ENCODE data around the gene TGFBR1. TPM values are rescaled to one million over a fixed set of nuclear protein-coding genes. Genes with fewer than 3 reads are reported as not detected.

Gene TGFBR1
- total and polyA plus RNA-seq, 2 donors (not counting 1 experiment from before 2014, with no cell fraction given) = 78.5 to 79.1 TPM

DNA sequence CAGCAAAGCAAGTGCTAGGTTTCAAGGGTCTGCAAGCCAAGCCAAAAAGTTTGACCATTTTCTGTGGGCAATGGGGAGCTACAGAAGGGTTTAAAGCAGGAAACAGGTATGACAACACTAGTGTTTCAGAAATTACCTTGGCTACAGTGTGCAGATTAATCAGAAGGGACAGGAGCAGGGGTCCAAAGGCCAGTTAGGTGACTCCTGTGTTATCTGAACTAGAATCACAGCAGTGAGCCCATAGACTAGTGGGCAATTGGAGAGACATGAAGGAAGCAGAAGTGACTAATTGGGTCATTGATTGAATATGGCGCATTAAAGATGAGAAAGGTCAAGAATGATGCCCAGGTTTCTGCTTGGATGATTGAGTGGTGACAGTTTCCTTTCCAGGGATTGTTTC, 41.4 kb upstream of the TGFBR1 start:
- Histone ChIP-seq H3K4me2 (ENCODE audit: extremely low read depth, insufficient read depth, low read length) (no peak overlapping the region), H3K27ac (ENCODE audit: insufficient read depth, low read length) (no peak overlapping the region), H2AFZ (ENCODE audit: low read length) (no peak overlapping the region), H3K4me3 (replicated peaks in 1 of 4; ENCODE audit: control extremely low read depth in 1 of 4, insufficient read depth in 1 of 4, low read depth in 3 of 4, low read length in 4 of 4) (no peak overlapping the region), H3K79me2 (ENCODE audit: control insufficient read depth, insufficient read depth, low read length) (no peaks in the 10 kb centered on the region), H3K36me3 (ENCODE audit: control insufficient read depth, insufficient read depth, low read length) (no peaks in the 10 kb centered on the region), H3K9ac (ENCODE audit: insufficient read depth, low read length) (no peak overlapping the region), H3K27me3 (ENCODE audit: control insufficient read depth, insufficient read depth, low read length) (no peaks in the 10 kb centered on the region), H3K4me1 (ENCODE audit: control insufficient read depth, extremely low read depth, insufficient read depth, low read length) (peaks cover 9% of the 10 kb centered on the region), H4K20me1 (ENCODE audit: control insufficient read depth, extremely low read depth, insufficient read depth, low read length) (no peaks in the 10 kb centered on the region), H3K9me3 (ENCODE audit: control insufficient read depth, insufficient read depth, low read depth, low read length) (no peaks in the 10 kb centered on the region)
- TF ChIP-seq EZH2 (IDR thresholded peaks at IDR 0.05; ENCODE audit: low read length, missing control alignments) = no peak
- TF ChIP-seq, protein P1, sequence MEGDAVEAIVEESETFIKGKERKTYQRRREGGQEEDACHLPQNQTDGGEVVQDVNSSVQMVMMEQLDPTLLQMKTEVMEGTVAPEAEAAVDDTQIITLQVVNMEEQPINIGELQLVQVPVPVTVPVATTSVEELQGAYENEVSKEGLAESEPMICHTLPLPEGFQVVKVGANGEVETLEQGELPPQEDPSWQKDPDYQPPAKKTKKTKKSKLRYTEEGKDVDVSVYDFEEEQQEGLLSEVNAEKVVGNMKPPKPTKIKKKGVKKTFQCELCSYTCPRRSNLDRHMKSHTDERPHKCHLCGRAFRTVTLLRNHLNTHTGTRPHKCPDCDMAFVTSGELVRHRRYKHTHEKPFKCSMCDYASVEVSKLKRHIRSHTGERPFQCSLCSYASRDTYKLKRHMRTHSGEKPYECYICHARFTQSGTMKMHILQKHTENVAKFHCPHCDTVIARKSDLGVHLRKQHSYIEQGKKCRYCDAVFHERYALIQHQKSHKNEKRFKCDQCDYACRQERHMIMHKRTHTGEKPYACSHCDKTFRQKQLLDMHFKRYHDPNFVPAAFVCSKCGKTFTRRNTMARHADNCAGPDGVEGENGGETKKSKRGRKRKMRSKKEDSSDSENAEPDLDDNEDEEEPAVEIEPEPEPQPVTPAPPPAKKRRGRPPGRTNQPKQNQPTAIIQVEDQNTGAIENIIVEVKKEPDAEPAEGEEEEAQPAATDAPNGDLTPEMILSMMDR (conservative IDR thresholded peaks at IDR 0.05 in 1 of 2, IDR thresholded peaks at IDR 0.05 in 1 of 2; ENCODE audit: low read depth in 1 of 2, low read length in 2 of 2) = no peak
- DNase-seq (ENCODE audit: low read depth in 2 of 2) = no peak

DNA sequence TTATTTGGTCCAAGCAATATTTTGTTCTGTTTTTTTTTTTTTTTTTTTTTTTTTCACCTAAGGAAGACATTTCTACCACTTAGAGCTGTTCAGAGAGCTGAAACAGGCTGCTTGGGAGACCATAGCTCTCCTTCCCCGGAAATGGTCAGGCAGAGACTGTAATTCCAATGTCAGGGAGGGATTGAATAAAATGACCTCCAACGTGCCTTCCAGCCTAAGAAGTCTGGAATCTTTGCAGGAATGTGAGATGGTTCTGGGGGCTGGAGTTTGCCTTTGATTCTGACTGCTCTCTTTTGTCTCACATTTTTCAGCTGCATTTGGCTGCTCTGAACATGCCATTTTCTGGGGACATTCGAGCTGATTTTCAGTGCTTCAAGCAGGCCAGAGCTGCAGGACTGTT, 38.3 kb upstream of the TGFBR1 start:
- TF ChIP-seq, protein P1 (conservative IDR thresholded peaks at IDR 0.05 in 1 of 2, IDR thresholded peaks at IDR 0.05 in 1 of 2; ENCODE audit: low read depth in 1 of 2, low read length in 2 of 2) = no peak
- TF ChIP-seq EZH2 (IDR thresholded peaks at IDR 0.05; ENCODE audit: low read length, missing control alignments) = no peak
- H3K79me2 ChIP-seq (ENCODE audit: control insufficient read depth, insufficient read depth, low read length) = no peaks in the 10 kb centered on the region
- H3K27ac ChIP-seq (ENCODE audit: insufficient read depth, low read length) = no peak overlapping the region
- peak in 1 of 2 donors; percentile 25 for DNase-seq (ENCODE audit: low read depth in 2 of 2)
- H3K4me1 ChIP-seq (ENCODE audit: control insufficient read depth, extremely low read depth, insufficient read depth, low read length) = peaks cover 17% of the 10 kb centered on the region
- H4K20me1 ChIP-seq (ENCODE audit: control insufficient read depth, extremely low read depth, insufficient read depth, low read length) = no peaks in the 10 kb centered on the region
- no peak overlapping the region for H3K4me2 ChIP-seq (ENCODE audit: extremely low read depth, insufficient read depth, low read length)
- no peak overlapping the region for H2AFZ ChIP-seq (ENCODE audit: low read length)
- no peak overlapping the region for H3K9ac ChIP-seq (ENCODE audit: insufficient read depth, low read length)
- H3K4me3 ChIP-seq (replicated peaks in 1 of 4; ENCODE audit: control extremely low read depth in 1 of 4, insufficient read depth in 1 of 4, low read depth in 3 of 4, low read length in 4 of 4) = no peak overlapping the region
- no peaks in the 10 kb centered on the region for H3K27me3 ChIP-seq (ENCODE audit: control insufficient read depth, insufficient read depth, low read length)
- no peaks in the 10 kb centered on the region for H3K9me3 ChIP-seq (ENCODE audit: control insufficient read depth, insufficient read depth, low read depth, low read length)
- no peaks in the 10 kb centered on the region for H3K36me3 ChIP-seq (ENCODE audit: control insufficient read depth, insufficient read depth, low read length)

DNA sequence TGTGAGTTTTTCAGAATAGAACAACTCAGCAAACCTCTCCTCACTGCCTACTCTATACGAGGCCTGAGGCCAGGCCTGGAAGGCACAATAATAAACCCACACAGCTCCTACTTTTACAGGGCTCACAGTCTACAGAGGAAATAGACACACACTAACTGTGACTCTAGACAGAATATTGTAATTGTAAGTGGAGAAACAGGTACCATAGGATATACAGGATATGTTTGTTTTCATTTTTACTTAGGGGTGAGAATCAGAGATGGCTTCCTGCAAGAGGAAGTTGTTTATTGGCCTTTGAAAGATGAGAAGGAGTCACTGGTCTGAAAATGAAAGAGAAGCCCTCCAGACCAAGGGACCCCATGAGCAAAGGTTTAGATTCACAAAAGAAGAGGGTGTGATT, 35.8 kb upstream of the TGFBR1 start:
- no peak for DNase-seq (ENCODE audit: low read depth in 2 of 2)
- Histone ChIP-seq H3K27me3 (ENCODE audit: control insufficient read depth, insufficient read depth, low read length) (no peaks in the 10 kb centered on the region), H3K9ac (ENCODE audit: insufficient read depth, low read length) (no peak overlapping the region), H3K9me3 (ENCODE audit: control insufficient read depth, insufficient read depth, low read depth, low read length) (no peaks in the 10 kb centered on the region), H3K79me2 (ENCODE audit: control insufficient read depth, insufficient read depth, low read length) (no peaks in the 10 kb centered on the region), H3K4me1 (ENCODE audit: control insufficient read depth, extremely low read depth, insufficient read depth, low read length) (peaks cover 20% of the 10 kb centered on the region), H3K4me2 (ENCODE audit: extremely low read depth, insufficient read depth, low read length) (no peak overlapping the region), H4K20me1 (ENCODE audit: control insufficient read depth, extremely low read depth, insufficient read depth, low read length) (no peaks in the 10 kb centered on the region), H2AFZ (ENCODE audit: low read length) (no peak overlapping the region), H3K4me3 (replicated peaks in 1 of 4; ENCODE audit: control extremely low read depth in 1 of 4, insufficient read depth in 1 of 4, low read depth in 3 of 4, low read length in 4 of 4) (no peak overlapping the region), H3K36me3 (ENCODE audit: control insufficient read depth, insufficient read depth, low read length) (no peaks in the 10 kb centered on the region), H3K27ac (ENCODE audit: insufficient read depth, low read length) (no peak overlapping the region)
- TF ChIP-seq, protein P1 (conservative IDR thresholded peaks at IDR 0.05 in 1 of 2, IDR thresholded peaks at IDR 0.05 in 1 of 2; ENCODE audit: low read depth in 1 of 2, low read length in 2 of 2) = no peak
- TF ChIP-seq EZH2 (IDR thresholded peaks at IDR 0.05; ENCODE audit: low read length, missing control alignments) = no peak
